Right forelimb (tissue), 1 donor: ENCODE measurements around the gene ITPR1.

Experiments
- DNase-seq: peaks from one replicate; pipeline ENCODE4 v3.0.0-alpha.2; 2018

Gene ITPR1

DNA sequence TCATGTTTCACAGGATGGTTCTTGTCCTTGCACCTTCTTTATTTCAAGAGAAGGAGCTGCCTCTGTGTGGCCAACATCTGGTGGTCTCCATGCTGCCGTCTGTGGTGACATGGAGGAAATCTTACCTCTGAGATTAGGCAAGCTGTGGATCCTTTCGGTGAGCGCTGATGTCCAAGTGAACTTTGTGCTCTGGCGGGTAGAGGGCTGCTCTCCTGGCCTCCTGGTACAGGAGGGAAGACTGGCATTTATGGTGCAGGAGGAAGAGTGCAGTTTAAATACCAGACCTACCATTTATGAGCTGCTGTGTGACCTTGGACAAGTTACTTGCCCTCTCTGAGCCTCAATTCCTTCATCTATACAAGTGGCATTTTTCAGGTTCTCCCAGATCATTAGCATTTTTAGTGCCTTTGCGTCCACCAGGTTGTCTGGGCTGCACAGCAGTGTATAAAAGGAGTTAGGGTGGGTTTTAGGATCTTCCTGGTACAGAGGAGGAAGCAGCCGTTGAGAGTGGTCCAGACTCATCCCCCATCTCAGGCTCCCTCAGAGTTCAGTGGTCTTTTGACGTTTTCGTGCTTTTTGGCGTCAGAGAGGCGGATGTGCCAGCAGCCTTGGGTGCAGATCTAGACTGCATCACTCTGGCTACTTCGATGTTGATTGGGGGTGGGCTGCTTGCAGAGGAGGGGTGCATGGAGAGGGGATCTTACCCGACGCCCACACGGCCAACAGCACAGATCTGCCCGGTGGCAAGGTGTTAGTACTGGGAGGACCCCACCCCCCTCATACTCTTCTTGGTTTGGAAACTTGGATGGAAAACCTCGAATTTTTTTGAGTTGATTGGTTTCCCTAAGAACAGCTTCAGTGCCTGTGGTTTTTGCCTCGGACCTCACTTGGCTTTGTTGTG is 162.2 kb downstream of the ITPR1 start:
- no peak for DNase-seq

DNA sequence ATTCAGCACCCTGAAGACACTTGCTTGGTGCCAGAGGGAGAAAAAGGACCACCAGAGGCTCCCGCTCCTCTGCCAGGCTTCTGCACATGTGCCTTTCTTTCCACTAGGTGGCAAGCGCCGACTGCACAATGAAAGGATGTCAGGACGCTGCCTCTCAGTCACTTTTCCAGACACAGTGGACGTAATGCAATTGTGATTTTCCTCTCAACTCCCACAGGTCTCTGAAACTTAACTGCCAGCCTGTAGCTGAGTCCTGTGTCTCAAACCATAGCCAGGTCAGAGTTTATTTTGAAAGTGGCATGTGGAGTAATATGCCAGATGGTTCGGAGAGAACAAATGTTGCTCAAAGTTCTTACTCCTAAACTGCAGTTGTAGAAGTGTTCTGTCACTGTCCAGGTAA is 162.9 kb downstream of the ITPR1 start:
- DNase-seq, result peak; percentile 72

DNA sequence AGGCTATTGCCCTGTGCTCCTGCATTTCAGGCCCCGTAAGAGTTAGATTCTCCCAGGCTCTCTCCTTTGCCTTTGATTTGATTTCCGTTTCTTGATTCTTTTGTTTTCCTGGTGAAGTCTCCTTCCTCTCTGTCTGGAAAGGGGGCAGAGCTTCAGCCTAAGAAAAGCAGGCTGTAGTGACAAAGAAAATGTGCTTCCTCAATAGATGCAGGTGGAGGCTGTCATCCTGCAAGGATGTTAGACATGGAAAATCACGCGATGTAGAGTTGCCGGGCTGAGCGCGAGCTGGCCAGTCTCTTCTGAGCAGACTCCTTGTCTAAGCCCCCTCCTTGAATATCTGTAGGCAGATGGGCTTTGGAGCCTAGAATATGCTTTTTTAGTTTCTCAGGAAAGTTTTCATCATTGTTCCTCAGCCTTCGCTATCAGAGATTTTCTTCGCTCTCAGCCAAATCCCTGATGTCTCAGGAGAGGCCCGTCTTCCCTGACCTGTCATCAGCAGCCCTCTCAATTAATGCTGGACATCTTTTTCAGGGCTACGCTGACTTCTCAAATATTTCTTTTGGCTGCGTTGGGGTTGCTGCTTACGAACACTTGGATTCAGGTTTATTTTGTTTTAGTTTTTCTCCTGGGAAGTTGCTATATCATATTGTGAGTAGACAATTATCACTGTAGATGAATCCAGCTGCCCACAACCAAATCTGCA is 163.6 kb downstream of the ITPR1 start:
- DNase-seq, result no peak

DNA sequence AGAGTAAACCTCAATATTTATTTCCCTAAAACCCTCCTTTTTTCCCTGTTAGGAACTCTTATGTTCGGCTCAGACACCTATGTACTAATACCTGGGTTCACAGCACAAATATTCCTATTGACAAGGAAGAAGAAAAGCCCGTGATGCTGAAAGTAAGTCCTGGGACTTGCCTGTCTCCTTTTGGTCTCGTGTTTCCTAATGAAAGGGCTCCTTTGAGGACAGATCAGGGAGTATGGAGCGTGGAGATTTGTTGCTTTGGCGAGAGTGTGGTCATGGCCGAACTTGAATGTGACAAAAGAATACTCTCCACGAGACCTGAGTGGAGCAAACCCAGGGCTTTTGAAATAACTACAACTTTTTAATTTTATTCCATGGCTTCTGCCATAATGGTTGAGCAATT is 167.8 kb downstream of the ITPR1 start:
- no peak for DNase-seq

DNA sequence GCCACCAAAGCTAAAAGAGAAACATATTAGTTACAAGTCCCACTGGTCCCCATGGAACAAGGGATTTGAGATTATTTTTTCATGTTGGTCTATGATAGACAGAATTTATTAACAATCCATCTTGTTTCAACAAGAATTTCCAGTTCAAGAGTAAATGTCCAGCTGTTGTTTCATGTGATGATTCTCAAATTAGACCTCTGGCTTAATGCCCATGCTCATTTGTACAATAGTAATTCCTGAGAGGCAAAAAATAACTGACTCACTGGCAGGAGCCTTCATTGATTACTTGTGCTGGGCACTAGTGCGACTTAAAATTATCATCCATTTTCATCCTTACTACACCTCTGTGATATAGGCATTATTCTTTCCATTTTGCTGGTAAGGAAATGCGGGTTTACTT is 171.3 kb downstream of the ITPR1 start:
- DNase-seq, result no peak

DNA sequence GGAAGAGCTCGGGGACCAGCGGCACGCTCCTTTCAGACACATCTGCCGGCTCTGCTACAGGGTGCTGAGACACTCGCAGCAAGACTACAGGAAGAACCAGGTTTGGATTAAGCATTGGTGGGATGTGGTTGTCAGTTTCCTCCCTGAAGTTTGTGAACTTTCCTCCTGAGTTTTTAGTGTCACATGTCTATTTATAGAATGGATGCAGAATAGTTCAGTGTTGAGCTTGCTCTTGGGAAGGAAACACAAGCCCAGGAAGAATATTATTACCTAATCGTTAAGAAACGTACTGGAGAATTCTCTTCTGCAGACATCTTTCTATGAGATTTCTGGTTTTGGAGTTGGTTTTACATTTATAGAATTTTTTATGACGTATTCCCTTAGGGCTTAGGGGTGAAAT is 172.0 kb downstream of the ITPR1 start:
- no peak for DNase-seq

DNA sequence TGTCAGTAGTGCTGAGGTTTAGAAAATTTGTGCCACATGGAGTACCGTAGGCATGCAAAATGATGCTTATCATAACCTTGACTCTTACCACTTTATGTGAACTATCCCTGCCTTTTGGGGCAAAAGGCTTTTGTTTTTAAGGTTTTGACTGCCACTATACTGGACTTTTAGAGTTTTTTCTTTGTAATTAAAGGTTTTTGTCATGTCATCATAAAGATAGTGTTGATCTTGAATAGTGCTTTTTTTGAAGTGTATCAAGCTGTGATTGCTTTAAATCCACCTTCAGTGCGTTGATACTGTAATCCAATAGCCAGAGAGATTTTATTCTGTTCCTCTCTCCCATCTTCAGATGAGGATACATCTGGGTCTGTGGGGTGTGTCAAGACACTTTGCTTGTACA is 172.9 kb downstream of the ITPR1 start:
- no peak for DNase-seq

DNA sequence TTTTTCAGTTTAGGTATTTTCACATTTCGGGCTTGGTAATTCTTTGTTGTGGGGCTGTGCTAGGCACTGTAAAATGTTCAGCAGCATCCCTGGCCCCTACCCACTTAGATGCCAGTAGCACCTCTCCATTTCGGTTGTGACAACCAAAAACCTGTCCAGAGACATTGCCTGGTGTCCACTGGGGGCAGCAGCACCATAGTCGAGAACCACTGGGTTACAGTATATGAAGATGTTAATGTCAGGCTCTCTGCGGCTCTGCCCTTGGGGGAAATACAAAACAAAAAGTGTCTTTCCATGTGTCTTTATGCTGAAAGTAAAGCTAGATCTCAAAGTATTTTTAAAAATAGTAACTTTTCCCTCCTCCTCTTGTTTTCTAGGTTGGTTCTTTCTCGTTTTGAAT is 177.2 kb downstream of the ITPR1 start:
- DNase-seq, result no peak

DNA sequence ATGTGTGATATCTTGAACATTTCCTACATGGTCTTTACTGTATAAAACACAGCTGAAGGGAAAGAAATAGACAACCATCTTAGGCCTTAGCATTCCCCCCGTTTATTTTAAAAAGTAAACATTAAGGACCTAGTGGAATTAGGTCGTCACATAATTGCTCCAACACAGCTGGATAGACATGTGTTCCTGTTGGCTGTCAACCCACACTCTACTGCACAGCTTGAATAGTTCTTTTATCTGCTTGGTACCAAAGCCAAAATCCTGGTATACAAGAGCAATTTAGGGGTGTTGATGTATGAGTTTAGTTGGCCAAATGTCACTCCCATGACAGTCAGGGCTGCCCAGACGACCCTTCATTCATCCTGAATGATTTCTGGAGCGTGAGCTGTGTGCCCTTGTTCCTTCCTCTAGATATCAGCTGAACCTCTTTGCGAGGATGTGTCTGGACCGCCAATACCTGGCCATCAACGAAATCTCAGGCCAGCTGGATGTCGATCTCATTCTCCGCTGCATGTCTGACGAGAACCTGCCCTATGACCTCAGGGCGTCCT is 179.7 kb downstream of the ITPR1 start:
- no peak for DNase-seq

DNA sequence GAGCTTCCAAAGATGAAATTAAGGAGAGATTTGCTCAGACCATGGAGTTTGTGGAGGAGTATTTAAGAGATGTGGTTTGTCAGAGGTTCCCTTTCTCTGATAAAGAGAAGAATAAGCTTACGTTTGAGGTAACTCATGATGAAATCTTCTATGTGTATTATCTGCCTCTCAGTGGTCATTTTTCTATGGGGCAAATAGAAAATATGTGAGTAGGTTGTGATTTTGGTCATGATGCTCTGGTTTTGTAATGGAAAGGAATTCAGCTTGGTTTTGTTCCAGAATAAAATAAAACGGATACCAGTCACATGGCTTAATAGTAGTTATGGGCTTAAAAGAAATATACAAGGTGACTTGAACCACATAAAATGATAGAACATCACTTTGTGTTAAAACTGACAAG is 181.1 kb downstream of the ITPR1 start:
- DNase-seq, result no peak

DNA sequence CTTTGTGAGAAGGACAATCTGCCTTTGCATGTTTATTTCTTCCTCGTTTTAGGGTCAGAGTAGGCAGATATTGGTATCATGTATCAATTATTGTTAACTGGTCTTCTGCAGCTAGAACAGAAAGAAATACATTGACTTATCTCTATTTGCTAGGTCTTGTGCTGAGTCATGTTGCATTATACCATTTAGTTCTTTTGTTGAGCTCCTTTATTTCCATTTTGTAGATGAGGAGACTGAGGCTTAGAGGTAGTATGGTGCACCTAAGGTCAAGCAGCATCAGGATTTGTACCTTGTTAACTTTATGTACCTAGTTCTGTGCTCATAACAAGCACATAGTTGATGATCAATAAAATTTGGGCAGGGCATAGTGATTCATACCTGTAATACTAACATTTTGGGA is 182.6 kb downstream of the ITPR1 start:
- DNase-seq, result no peak

DNA sequence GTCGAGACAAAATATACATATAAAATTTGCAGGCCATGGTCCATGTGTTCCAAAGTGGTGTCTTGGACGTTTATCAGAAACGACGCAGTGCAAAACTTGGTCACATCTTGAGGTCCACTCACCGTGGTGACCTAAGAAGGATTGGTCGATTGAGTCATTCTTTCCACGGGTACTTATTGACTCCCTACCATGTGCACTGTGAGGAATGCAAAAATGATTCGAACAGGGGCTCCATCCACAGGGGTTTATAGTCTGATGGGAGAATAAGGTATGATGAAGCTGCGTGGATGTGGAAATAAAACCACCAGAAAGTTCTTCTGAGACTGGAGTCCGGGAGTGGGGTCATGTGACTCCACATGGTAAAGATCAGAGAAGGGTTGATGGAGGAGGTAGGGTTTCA is 185.2 kb downstream of the ITPR1 start:
- DNase-seq, result no peak

DNA sequence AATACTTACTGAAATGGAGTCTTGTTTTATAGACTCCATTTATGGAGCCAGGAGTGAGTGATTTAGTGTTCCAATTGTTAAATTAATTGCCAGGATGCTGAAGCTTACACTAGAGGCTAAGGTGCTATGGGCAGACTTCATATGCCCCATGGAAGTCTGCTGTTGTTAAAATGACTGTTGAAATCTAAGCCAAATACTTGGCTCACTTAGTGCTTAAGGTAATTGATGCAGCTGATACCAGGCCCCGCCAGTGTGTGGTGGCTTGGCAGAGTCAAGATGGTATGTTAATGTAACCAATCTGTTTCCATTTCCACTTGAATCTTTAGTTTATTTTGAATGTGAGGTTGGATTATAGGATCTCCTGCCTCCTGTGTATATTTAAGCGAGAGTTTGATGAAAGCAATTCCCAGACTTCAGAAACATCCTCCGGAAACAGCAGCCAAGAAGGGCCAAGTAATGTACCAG is 187.1 kb downstream of the ITPR1 start:
- DNase-seq, result no peak

DNA sequence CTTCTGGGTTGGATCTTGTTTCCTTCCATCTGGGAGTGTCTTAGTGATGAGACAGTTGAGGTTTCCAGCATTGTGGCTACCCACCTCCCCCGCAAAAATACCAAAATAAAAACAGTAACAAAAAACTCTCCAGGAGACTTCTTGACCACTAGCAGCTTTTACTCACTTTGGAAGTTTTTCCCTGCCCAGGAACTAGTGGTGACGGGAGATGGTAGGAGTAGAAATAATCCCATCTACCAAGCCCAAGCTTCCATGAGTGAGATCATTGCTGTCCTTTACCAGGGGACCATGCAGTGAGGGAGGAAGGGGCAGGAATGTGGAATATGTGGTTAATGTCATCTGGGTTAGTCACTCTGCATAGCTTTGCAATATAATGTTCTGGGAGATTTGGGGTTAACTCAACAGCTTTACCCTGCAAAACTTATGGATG is 187.7 kb downstream of the ITPR1 start:
- no peak for DNase-seq

DNA sequence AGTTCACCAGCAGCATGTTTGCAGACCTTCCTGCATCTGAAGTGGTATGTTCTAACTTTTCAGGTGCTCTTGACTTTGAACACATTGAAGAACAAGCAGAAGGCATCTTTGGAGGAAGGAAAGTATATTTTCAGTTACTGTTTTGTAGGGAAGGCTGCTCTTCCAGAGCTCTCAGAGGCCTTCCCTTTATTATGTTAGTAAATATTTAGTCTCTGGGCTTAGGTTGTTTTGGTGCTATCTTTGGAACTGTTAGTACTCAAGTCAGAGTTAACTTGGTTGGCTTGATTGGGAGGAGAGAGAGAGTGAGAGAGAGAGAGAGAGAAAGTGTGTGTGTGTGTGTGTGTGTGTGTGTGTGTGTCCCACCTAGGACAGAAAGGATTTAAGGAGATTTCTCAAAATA is 188.2 kb downstream of the ITPR1 start:
- no peak for DNase-seq

DNA sequence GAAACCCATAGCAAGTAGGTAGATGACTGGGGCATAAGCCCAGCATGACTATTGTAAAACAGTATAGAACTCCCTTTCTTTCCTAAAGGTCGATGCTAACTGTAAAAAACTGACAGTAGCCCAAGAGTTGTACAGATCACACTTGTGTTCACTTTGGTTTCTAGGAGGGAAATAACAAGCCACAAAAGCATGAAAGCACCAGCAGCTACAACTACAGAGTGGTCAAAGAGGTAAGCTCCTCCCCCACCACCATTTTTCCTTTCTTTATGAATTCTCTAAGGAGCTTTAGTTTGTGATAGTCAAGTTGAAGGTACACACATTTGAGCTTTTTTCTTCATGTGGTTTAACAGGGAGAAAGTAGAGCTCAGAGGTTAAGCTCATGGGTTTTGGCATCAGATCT is 191.0 kb downstream of the ITPR1 start:
- no peak for DNase-seq

DNA sequence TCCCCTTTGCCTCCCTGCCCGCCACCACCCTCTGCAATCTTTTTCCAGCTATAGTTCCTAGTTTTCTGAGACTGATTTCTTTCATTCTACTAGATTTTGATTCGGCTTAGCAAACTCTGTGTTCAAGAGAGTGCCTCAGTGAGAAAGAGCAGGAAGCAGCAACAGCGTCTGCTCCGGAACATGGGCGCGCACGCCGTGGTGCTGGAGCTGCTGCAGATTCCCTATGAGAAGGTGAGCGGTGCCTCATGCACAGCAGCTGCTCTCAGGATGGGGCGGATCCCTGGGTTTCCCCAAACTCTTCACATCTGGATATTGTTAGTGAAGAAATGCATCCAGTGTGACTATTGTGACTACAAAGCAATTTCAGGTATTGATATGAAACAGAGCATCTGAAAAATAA is 191.8 kb downstream of the ITPR1 start:
- DNase-seq, result no peak

DNA sequence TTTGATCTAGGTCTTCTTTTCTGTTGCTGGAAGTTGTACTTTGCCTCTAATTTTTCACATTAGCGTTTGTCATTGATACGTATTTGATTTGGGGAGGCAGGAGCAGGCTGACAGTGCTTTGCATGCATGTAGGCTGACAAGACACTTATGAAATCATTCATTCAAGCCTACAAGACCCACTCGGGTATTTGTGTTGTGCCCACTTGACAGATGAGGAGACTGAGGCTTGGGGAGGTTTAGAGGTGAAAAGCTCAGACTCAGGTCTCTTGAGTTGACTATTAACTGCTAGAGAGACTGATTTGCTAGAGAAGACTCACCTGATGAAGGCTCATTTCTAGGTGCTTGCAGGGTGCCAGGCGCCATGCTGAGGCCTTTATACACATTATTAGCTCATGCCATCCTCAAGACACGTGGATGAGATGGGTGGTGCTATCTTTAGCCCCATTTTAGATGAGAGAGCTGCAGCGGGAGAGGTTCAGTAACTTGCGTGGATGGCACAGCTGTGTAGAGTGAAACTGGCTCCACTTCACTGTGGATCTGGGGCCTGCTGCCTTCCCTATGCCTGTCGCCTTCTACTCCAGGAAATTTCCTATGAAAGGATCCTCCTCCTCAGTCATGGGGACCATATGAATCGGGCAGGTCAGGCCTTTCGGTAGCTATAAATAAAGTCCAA is 192.7 kb downstream of the ITPR1 start:
- no peak for DNase-seq

DNA sequence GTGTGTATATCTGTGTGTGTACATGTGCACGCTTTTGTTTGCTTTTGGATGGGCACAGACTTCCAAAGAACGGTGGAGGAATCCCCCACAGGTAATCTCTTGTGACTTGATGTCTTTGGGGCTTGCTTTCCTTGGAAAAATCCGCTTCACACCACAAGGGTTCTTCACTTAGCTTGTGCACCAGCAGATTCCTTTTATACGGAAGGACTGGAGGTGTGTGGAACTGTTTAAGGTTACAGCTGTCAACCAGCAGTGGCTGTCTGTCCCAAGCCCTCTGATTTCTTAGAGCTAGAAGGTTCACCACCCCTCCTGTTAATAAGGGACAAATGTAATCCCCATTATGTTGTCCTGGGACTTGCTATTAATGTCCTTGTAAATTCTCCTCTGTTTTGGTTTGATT is 193.5 kb downstream of the ITPR1 start:
- no peak for DNase-seq

DNA sequence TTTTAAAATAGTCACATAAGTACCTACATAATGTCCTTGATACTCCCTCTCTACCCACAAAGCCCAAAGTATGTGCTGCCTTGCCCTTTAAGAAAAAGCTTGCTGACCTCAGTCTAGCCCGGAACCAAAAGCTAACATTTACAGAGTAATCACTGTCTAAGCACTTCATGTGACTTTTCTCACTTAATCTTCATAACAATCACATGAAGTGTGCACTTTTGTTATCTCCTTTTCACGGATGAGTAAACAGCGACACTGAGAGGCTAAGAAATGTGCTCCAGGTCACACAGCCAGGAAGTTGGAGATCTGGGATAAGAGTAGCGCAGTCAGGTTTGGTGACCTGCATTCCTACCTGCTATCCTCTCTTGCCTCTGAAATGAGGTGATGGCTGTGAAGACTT is 194.0 kb downstream of the ITPR1 start:
- DNase-seq, result no peak

DNA sequence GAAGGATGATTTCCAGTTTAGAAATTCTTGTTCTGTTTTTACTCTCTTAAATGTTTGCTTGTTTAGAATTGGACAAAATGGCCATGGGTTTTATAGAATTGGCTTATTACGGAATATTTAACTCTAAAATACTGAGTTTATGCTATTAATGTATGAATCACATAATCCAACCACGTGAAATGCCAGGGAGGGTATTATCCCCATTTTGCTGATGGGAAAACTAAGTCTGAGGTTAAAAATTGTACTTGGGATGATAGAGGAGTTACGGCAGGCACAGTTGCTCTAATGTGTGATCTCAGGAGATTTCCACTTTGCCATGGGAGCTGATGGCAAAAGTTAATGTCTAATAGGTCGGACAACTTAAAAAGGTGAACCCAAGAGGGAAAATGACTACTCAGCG is 194.4 kb downstream of the ITPR1 start:
- no peak for DNase-seq

DNA sequence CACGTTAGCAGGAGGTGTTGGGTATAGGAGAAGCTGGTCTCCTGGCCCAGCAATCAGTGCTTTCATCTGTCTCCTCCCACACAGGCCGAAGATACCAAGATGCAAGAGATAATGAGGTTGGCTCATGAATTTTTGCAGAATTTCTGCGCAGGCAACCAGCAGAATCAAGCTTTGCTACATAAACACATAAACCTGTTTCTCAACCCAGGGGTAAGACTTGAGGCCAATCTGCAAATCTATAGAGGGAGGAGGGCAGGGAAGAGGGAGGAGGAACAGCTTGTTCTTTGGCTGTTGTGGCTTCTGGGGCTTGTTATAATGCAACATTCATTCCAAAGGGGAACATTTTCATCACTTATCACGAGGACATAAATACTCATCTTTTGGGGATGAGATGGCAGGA is 195.3 kb downstream of the ITPR1 start:
- no peak for DNase-seq

DNA sequence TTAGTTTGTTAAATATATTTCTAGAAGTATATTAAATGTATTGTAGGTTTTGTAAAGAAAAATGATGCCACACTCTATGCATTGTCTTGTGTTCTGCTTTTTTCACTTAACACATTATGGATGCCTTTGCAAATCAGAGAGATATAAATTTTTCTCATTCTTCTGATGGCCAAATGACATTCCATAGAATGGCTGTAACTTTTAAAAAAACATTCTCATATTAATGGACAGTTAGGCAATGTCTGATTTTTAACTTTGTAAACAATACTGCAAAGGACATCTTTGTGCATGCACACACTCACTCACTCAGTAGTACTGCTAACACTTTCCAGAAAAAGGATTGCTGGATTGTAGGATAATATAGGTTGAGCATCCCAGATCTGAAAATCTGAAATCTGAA is 195.9 kb downstream of the ITPR1 start:
- no peak for DNase-seq

DNA sequence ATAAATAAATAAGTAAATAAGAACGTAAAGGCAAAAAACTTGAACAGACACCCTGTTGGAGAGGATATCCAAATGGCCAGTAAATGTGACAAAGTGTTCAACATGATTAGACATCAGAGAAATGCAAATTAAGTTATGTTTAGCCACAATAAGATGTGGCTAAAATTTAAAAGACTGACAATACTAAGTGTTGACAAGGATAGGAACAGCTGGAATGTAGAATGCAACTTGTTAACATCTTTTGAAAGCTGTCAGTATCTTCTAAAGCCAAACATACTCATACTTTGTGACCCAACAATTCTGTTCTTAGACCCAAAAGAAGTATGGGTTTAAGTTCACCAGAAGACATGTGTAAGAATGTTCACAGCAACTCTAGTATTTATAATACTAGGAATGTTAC is 197.1 kb downstream of the ITPR1 start:
- no peak for DNase-seq
